ENCODE measurements around the gene PSAPL1.

Gene PSAPL1

DNA sequence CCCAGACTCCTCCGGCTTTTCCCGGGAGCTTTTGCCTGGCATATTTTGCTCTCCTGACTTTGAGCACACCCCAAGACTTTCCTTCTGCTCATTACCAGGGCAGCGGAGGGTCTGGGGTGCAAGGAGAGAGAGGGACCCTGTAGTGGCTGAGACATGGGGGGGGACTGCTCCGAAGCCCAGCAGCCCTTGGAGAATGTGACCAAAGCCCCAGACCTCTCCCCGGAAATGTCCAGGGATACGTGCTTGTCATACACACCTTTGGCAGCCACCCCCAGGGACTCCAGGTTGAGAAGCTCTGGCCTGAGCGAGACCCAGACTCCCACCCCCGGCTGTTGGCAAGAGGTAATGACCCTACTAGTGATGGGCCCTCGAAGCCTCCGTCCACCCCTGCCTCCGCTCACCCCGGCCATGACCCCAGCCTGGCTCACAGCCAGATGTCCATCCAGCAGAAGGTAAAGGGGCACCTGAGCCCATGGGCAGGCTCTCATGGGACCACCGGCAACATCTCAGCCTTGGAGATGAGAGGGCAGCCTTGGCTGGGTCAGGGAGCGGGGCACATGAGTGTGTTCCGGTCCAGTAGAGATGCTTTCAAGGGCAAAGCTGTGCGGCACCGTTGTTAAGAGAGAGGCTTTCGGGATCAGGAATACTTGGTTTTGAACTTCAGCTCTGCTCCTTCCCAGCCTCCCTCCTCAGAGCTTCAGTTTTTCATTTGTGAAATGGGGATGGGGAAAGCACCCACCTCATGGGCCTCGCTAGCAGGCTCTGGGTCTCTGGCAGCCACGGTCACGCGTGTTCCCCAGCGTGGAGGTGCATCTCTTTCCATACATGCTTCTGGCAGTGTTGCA lies 2.0 kb downstream of the PSAPL1 start:
- H3K36me3 ChIP-seq (replicated peaks): no peaks in the 10 kb centered on the region
- H3K27ac ChIP-seq: no peak overlapping the region
- in situ Hi-C loops (cut with HindIII; ENCODE audit: low pct_ligation_motif_present, low sequenced_read_pairs): no loop called here
- no peak for DNase-seq
- TF ChIP-seq, protein P1, sequence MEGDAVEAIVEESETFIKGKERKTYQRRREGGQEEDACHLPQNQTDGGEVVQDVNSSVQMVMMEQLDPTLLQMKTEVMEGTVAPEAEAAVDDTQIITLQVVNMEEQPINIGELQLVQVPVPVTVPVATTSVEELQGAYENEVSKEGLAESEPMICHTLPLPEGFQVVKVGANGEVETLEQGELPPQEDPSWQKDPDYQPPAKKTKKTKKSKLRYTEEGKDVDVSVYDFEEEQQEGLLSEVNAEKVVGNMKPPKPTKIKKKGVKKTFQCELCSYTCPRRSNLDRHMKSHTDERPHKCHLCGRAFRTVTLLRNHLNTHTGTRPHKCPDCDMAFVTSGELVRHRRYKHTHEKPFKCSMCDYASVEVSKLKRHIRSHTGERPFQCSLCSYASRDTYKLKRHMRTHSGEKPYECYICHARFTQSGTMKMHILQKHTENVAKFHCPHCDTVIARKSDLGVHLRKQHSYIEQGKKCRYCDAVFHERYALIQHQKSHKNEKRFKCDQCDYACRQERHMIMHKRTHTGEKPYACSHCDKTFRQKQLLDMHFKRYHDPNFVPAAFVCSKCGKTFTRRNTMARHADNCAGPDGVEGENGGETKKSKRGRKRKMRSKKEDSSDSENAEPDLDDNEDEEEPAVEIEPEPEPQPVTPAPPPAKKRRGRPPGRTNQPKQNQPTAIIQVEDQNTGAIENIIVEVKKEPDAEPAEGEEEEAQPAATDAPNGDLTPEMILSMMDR (IDR thresholded peaks at IDR 0.05; ENCODE audit: low read depth, low read length, missing control alignments): no peak
- H3K27me3 ChIP-seq (replicated peaks): no peaks in the 10 kb centered on the region
- H3K4me3 ChIP-seq (ENCODE audit: low read depth, low read length): no peak overlapping the region

DNA sequence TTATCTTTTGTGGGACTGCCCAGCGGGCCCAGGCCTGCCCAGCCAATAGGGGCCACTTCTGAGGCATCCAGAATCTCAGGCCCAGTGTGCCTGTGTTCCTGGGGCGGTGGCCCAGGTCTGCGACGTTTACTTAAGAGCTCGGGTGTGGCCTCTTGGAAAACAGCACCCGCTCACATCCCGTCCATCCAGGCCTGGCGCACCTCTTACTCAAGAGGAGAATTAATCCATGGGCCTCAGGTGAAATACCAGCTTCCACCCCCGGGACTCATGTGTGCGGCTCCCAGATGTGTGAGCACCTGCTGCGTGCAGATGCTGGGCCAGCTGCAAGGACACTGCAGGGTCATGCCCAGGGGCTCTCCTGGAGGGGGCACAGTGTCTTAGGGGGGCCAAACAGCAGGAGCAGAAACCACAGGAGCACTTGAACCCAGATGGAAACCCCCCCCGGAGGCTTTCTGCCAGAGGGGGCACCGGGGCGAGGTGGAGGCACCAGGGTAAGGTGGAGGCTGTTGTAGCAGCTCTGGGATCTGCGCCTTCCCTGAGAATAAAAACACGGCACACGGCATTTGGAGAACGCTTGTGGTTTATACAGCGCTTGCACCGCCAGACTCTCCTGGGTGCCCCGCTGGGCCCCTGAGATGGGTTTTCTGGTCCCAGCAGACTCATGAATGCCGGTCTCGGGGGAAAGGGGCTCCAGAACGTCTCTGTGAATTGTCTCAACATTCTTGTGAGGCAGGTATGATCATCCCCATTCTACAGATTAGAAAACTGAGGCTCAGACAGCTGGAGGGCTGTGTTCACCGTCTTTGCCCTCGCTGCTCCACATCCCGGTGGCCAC lies 2.8 kb downstream of the PSAPL1 start:
- Histone ChIP-seq H3K27me3 (replicated peaks) (no peaks in the 10 kb centered on the region), H3K27ac (no peak overlapping the region), H3K4me3 (ENCODE audit: low read depth, low read length) (no peak overlapping the region), H3K36me3 (replicated peaks) (no peaks in the 10 kb centered on the region)
- DNase-seq: no peak
- TF ChIP-seq, protein P1 (IDR thresholded peaks at IDR 0.05; ENCODE audit: low read depth, low read length, missing control alignments): no peak
- in situ Hi-C loops (cut with HindIII; ENCODE audit: low pct_ligation_motif_present, low sequenced_read_pairs): no loop called here

DNA sequence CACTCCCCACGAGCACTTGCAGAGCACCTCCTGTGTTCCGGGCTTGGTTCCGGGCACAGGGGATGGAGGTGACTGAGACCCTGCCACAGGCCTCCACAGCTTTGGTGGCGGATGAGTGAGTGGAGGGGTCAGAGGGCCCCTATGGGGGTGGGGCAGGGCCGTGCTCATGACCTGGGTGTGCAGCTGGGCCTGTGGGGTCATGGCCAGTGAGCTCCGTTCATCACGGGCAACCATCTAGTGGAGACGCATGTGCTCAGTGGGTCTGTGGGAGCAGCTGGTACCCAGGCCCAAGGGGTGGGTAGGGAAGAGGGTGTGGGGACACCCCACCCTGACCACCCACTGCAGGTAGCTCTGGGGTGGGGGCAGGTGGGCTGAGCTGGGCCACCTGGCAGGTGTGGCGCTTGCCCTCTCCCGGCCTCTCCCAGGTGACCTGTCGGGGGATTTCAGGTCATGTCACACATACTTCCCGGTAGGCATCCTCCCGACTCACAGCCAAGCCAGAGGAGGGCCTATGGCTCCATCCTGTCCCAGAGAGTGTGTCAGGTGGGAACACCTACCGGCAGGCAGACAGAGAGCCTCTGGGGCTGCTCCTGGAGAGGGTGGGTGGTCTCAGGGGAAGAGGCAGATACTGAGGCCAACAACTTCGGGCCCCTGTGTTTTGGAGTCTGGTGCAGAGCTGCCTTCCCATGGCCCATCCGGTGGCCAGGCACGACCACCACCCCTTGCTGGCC lies 3.6 kb downstream of the PSAPL1 start:
- Histone ChIP-seq H3K36me3 (replicated peaks) (no peaks in the 10 kb centered on the region), H3K27me3 (replicated peaks) (no peaks in the 10 kb centered on the region), H3K4me3 (ENCODE audit: low read depth, low read length) (no peak overlapping the region), H3K27ac (no peak overlapping the region)
- in situ Hi-C loops (cut with HindIII; ENCODE audit: low pct_ligation_motif_present, low sequenced_read_pairs): no loop called here
- TF ChIP-seq, protein P1 (IDR thresholded peaks at IDR 0.05; ENCODE audit: low read depth, low read length, missing control alignments): no peak
- no peak for DNase-seq

DNA sequence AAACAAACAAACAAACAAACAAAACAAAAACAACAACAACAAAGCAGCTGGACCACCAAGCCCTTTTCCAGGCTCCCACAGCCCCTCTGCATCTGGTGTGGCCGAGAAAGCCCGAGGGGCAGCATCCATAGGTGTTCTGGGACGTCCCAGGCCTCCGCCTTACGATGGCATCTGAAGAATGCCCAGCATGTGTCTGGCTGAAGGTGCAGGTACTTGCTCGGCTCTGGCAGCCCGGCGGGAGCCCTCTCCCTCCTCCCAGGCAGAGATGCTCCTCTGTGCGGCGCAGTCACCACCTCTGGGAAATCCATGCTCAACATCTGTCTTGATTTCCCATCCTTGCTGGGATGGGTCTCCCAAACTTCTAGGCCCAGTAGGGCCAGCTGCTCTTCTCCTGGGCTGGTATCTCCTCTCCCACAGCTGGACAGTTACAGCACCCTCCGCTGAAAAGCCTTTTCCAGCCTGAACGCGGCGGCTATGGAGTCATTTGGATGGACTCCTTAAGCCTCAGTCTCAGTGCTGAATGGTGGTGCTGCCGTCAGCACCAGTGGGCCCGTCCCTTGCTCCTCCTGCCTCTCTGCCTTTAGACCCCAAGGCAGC lies 4.3 kb downstream of the PSAPL1 start:
- Histone ChIP-seq H3K27ac (no peak overlapping the region), H3K36me3 (replicated peaks) (no peaks in the 10 kb centered on the region), H3K4me3 (ENCODE audit: low read depth, low read length) (no peak overlapping the region), H3K27me3 (replicated peaks) (no peaks in the 10 kb centered on the region)
- TF ChIP-seq, protein P1 (IDR thresholded peaks at IDR 0.05; ENCODE audit: low read depth, low read length, missing control alignments): no peak
- no peak for DNase-seq
- in situ Hi-C loops (cut with HindIII; ENCODE audit: low pct_ligation_motif_present, low sequenced_read_pairs): no loop called here

DNA sequence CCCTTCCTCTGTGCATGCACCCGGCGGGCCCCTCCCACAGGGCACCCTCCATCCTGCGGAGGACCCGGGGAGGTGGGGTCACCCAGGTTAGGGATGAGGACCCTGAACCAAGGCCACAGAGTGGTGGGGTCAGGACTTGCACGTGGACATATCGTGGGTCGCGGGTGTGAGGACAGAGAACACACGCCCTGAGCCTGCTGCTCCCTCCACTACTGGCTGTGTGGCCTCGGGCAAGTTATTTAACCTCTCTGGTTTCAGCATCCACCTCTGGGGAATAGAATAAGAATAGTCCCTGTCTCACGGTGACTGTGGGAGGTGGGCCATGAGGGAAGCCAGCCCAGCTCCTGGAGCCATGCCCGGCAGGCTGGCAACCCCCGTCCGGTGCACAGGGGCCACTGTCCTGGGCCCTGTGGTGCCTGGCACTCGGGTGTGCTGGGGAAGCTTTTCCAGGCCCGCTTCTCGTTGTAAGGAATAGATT lies 5.1 kb downstream of the PSAPL1 start:
- Histone ChIP-seq H3K36me3 (replicated peaks) (no peaks in the 10 kb centered on the region), H3K4me3 (ENCODE audit: low read depth, low read length) (no peak overlapping the region), H3K27me3 (replicated peaks) (no peaks in the 10 kb centered on the region), H3K27ac (no peak overlapping the region)
- no peak for DNase-seq
- TF ChIP-seq, protein P1 (IDR thresholded peaks at IDR 0.05; ENCODE audit: low read depth, low read length, missing control alignments): no peak
- in situ Hi-C loops (cut with HindIII; ENCODE audit: low pct_ligation_motif_present, low sequenced_read_pairs): no loop called here
